WERI-Rb-1 (cell line): ENCODE measurements around the gene EDN3.

Experiments
- DNase-seq: peaks from one replicate; pipeline ENCODE4 v3.0.0-alpha.2; 2020
- H3K27ac ChIP-seq: fragments of 250-450 bp; sonication (Bioruptor Pico); 2 replicates; pipeline ENCODE4 v1.5.1; 2020; ENCODE audit warnings: mild to moderate bottlenecking, moderate library complexity
- H3K27me3 ChIP-seq: fragments of 250-450 bp; sonication (Bioruptor Pico); 2 replicates; pipeline ENCODE4 v1.5.1; 2021; ENCODE audit warnings: mild to moderate bottlenecking, low read depth, moderate library complexity; ENCODE audit not compliant: insufficient read depth, severe bottlenecking
- H3K36me3 ChIP-seq: fragments of 250-450 bp; sonication (Bioruptor Pico); 2 replicates; pipeline ENCODE4 v1.5.1; 2020; ENCODE audit warnings: mild to moderate bottlenecking, moderate library complexity
- H3K4me3 ChIP-seq: 2 replicates; pipeline ENCODE4 v1.5.1; 2011; ENCODE audit warnings: low read depth, mild to moderate bottlenecking, control low read depth, low read length
- H3K9me3 ChIP-seq: fragments of 250-450 bp; sonication (Bioruptor Pico); 2 replicates; pipeline ENCODE4 v1.5.1; 2021; ENCODE audit warnings: mild to moderate bottlenecking, moderate library complexity; ENCODE audit not compliant: severe bottlenecking
- TF ChIP-seq, protein P1 (sequence below): IDR thresholded peaks from 2 replicates; pipeline ENCODE4 v1.5.1; 2011; ENCODE audit warnings: low read depth, mild to moderate bottlenecking, control low read depth, inconsistent platforms, low read length

Gene EDN3

DNA sequence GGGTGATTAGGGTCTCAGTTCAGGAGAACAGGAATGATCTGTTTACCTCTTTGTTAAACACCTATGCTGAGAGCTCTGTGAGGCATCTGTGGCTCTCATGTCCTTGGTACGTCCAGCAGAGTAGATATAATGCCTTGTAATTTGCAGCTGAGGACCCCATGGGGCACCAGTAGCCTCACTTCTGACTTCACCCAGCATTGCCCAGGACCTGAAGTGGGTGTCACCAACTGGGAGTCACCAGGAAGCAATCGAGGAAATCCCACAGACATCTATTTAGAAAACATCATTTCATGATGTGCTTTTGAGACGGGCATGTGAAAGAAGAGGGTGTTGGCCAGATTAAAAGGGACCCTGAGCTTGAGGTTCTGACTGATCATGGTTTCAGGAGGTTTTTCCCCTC lies 8.8 kb downstream of the EDN3 start:
- no peak for DNase-seq
- Histone ChIP-seq H3K27ac (no peak overlapping the region), H3K27me3 (no peaks in the 10 kb centered on the region), H3K4me3 (no peak overlapping the region), H3K36me3 (no peaks in the 10 kb centered on the region), H3K9me3 (no peaks in the 10 kb centered on the region)
- TF ChIP-seq, protein P1, sequence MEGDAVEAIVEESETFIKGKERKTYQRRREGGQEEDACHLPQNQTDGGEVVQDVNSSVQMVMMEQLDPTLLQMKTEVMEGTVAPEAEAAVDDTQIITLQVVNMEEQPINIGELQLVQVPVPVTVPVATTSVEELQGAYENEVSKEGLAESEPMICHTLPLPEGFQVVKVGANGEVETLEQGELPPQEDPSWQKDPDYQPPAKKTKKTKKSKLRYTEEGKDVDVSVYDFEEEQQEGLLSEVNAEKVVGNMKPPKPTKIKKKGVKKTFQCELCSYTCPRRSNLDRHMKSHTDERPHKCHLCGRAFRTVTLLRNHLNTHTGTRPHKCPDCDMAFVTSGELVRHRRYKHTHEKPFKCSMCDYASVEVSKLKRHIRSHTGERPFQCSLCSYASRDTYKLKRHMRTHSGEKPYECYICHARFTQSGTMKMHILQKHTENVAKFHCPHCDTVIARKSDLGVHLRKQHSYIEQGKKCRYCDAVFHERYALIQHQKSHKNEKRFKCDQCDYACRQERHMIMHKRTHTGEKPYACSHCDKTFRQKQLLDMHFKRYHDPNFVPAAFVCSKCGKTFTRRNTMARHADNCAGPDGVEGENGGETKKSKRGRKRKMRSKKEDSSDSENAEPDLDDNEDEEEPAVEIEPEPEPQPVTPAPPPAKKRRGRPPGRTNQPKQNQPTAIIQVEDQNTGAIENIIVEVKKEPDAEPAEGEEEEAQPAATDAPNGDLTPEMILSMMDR: no peak

DNA sequence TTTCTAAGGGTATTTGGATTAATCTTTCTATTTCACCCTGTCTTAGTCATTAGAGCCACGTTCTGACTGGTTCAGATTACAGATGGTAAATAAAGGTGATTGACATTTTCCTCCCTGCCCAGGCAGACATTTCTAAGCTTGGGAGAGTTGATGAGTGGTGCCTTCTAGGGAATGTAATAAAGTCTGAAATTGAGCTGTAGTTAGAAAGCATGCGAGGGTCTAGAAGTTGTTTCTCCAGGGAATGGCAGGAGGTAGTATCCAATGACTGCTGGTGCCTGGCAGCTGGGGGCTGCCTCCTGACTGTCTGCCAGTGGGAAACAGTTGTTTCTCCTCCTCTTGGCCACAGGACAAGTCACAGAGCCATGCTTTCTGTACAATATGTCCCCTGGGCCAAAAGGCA lies 14.6 kb downstream of the EDN3 start:
- H3K9me3 ChIP-seq: peaks cover 2% of the 10 kb centered on the region
- no peak for DNase-seq

DNA sequence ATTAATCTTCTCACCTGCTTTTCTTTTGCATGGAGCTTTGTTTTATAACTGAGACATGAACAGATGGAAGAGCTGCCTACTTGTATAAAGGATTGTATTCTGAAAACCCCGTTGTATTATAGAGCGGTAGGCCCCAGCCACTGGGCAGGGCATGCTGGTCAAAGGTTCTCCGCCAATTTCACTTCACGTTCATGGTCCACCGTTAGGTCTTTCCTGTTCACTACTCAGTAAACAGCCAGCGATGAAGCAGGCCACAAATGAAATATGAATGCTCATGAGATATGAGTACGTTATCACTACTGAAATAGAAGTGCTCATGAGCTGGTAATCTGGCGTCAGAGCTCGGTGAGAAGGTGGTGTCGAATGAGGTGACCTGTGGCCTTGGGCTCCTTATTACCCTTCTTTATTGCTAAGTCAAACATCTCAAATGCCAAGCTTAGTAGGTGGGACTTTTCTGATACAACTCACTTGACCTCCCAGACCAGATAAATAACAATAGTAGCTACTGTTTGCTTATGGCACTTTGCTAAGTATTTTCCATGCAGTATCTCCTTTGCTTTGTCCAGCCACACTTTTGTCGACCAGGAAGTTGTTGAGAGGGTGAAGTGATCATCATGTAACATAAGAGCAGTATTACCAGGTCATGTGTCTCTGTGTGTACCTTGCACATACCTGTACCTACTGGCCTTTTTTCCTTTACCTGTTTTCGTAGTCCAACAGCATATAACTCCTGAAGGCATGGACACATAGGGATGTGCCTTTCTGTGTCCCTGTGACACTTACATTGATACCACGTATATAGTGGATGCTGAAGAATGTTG lies 16.7 kb downstream of the EDN3 start:
- H3K27me3 ChIP-seq: no peaks in the 10 kb centered on the region
- H3K4me3 ChIP-seq: no peak overlapping the region
- H3K9me3 ChIP-seq: peaks cover 2% of the 10 kb centered on the region
- no peak overlapping the region for H3K27ac ChIP-seq
- H3K36me3 ChIP-seq: no peaks in the 10 kb centered on the region
- no peak for DNase-seq
- TF ChIP-seq, protein P1: no peak

More for the DNA sequence above, 14.6 kb downstream of the EDN3 start:
- TF ChIP-seq, protein P1: no peak
- no peaks in the 10 kb centered on the region for H3K36me3 ChIP-seq
- no peak overlapping the region for H3K4me3 ChIP-seq
- H3K27ac ChIP-seq: no peak overlapping the region
- H3K27me3 ChIP-seq: no peaks in the 10 kb centered on the region

DNA sequence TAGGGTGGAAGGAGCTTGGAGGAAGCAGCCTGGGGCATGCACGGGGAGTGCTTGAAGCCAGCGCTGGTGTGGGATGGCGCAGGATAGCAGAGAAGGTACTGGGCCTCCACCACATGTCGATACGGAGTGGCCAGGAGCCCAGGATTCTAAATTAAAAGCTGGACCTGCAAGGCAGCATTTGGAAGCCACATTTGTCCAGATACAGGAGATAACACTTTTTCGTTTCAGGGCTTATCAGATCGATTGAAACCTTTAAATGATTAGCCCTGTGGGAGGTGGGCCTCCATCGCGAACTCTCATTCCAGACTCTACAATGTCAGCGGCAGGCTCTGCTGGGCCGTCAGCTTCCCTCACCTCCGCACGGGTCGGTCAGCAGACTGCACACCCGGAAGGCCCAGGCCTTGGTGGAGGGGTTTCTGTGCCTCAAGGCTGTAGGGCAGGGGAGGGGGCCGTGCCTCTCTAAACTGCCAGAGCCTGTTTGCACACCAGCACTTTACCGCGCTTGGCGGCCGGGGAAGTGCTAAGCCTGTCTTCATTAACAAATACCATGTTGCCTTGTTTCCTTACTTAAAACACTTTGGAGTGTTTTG lies 17.9 kb downstream of the EDN3 start:
- DNase-seq: no peak

DNA sequence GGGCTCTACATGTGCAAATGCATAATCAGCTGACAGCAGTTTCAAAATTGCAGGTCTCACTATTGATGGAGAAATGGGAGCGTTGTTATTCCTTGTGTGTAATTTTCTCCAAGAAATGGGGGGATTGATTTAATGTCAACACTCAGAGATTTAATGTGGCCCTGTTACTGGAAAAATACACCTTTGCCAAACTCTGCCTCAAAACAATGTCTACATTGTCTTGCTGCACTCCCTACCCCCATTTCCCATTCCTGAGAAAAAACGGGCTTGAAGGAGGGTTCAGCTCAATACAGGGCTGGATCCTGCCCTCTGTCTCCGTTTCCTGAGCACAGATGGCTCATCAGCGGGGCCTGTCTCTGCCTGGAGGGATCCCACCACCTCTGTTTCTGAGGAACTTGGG lies 18.4 kb downstream of the EDN3 start:
- TF ChIP-seq, protein P1: no peak
- Histone ChIP-seq H3K9me3 (peaks cover 2% of the 10 kb centered on the region), H3K27me3 (no peaks in the 10 kb centered on the region), H3K27ac (no peak overlapping the region), H3K36me3 (no peaks in the 10 kb centered on the region), H3K4me3 (no peak overlapping the region)
- DNase-seq: no peak

More for the DNA sequence above, 17.9 kb downstream of the EDN3 start:
- TF ChIP-seq, protein P1: no peak
- Histone ChIP-seq H3K9me3 (peaks cover 2% of the 10 kb centered on the region), H3K4me3 (no peak overlapping the region), H3K27me3 (no peaks in the 10 kb centered on the region), H3K36me3 (no peaks in the 10 kb centered on the region), H3K27ac (no peak overlapping the region)
